ENCODE results near the gene SPNS3.

GRCh38 chr17:4514779-4515178 lies 81.0 kb downstream of the SPNS3 start:
- no peak for TF ChIP-seq YY1 (IDR thresholded peaks at IDR 0.05)
- TF ChIP-seq CTCF (IDR thresholded peaks at IDR 0.05; ENCODE audit: low read depth, low read length, missing input control) = no peak
- TF ChIP-seq JUND (IDR thresholded peaks at IDR 0.05) = no peak
- no peak for TF ChIP-seq REST (IDR thresholded peaks at IDR 0.05)
- no peak for TF ChIP-seq SP1 (IDR thresholded peaks at IDR 0.05)
- no peak for TF ChIP-seq TAF1 (conservative IDR thresholded peaks at IDR 0.05)
- TF ChIP-seq ATF3 (IDR thresholded peaks at IDR 0.05) = no peak
- TF ChIP-seq MAX (IDR thresholded peaks at IDR 0.05) = no peak
- TF ChIP-seq FOXA1 (IDR thresholded peaks at IDR 0.05) = no peak
- no peak for TF ChIP-seq NR2F2 (IDR thresholded peaks at IDR 0.05)
- TF ChIP-seq EGR1 (IDR thresholded peaks at IDR 0.05; ENCODE audit: low read depth in 2 of 2) = no peak

All from liver (tissue), 3 donors.